SKM-1 (cell line): ENCODE results near the gene PLOD2.

Experiments
- DNase-seq: peaks from one replicate; lab custom pipeline; 2025; ENCODE audit not compliant: unreplicated experiment; lab: John Stamatoyannopoulos, UW

Gene PLOD2

GRCh38 chr3:146052056-146052790, 108.8 kb downstream of the PLOD2 start:
- DNase-seq: no peak

GRCh38 chr3:146050691-146051090, 110.3 kb downstream of the PLOD2 start:
- DNase-seq: no peak

- no peak for DNase-seq
Observed at GRCh38 chr3:146047485-146047884, 113.5 kb downstream of the PLOD2 start.

- no peak for DNase-seq
Observed at GRCh38 chr3:146044046-146044445, 116.9 kb downstream of the PLOD2 start.

GRCh38 chr3:146040630-146041029, 120.4 kb downstream of the PLOD2 start:
- no peak for DNase-seq

GRCh38 chr3:146037697-146038096, 123.3 kb downstream of the PLOD2 start:
- no peak for DNase-seq

GRCh38 chr3:146036281-146036680, 124.7 kb downstream of the PLOD2 start:
- DNase-seq: no peak

- DNase-seq: no peak
Observed at GRCh38 chr3:146035366-146035765, 125.6 kb downstream of the PLOD2 start.

- DNase-seq: no peak
Observed at GRCh38 chr3:146033950-146034349, 127.0 kb downstream of the PLOD2 start.

GRCh38 chr3:146026547-146026946, 134.4 kb downstream of the PLOD2 start:
- DNase-seq: no peak

- no peak for DNase-seq
Observed at GRCh38 chr3:146024260-146024659, 136.7 kb downstream of the PLOD2 start.

- DNase-seq: no peak
Observed at GRCh38 chr3:146020969-146021368, 140.0 kb downstream of the PLOD2 start.

- no peak for DNase-seq
Observed at GRCh38 chr3:146019508-146019907, 141.5 kb downstream of the PLOD2 start.
